HG03442 (cell line): ENCODE results near the gene POU3F3.

ENCODE experiments used
- ATAC-seq: cut with Tn5 transposase; IDR thresholded peaks from one replicate; pipeline ENCODE4 v1.9.1; 2021; ENCODE audit warnings: mild to moderate bottlenecking, moderate library complexity; ENCODE audit not compliant: unreplicated experiment

Gene POU3F3

DNA sequence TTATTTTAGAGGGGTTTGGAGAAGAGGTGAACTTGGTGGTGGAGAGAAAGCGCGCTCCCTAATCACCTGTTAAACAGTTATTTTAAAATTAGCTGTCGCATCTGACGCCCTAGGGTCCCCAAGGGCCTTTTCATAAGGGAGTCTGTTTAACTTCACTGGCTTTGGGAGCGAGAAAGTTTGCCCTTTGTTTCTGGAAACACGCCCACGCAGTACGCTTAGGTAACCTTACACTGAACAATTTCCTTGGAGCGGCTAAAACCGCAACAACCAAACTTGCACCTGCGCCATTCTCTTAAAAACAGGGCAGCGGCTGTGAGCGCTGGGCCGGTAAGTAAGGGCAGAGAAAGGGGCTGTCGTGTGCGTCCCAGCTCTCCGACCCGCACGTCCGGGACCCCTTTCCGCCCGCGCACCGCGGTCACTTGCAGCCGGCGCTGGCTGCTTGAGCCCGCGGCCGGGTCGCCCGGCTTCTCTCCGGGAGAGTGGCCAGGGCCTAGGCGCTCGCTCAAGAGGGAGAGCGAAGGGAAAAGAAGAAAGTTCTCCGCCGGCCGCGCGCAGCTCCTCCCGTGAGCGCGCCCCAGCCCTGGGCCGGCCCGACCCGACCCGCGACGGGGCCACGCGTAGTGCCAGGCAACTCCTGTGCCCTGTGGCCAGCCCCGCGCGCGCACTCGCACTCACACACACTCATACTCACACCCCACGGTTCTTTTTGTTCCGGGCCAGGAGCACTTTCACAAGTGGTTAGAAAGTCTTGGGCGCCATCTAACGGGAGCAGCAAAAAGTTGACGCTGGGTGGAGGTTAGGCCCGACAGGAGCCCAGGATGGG is 19.2 kb downstream of the POU3F3 start:
- ATAC-seq, result peak; percentile 88

GRCh38 chr2:104873689-104874054 is 19.8 kb downstream of the POU3F3 start:
- ATAC-seq, result no peak

GRCh38 chr2:104874230-104874629 is 20.3 kb downstream of the POU3F3 start:
- no peak for ATAC-seq

DNA sequence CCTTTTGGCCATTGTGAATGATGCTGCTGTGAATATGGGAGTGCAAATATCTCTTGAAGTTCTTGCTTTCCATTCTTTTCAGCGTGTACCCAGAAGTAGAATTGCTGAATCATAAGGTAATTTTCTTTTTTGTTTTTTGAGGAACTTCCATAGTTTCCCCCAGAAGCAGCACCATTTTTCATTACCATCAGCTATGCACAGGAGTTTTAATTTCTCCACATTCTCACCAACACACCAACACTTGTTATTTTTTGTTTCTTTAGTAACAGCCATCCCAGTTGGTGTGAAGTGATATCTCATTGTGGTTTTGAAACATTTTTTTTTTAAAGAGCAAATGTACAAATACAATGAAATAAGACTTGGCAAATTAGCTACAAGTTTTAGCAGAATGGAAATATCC is 21.3 kb downstream of the POU3F3 start:
- no peak for ATAC-seq

DNA sequence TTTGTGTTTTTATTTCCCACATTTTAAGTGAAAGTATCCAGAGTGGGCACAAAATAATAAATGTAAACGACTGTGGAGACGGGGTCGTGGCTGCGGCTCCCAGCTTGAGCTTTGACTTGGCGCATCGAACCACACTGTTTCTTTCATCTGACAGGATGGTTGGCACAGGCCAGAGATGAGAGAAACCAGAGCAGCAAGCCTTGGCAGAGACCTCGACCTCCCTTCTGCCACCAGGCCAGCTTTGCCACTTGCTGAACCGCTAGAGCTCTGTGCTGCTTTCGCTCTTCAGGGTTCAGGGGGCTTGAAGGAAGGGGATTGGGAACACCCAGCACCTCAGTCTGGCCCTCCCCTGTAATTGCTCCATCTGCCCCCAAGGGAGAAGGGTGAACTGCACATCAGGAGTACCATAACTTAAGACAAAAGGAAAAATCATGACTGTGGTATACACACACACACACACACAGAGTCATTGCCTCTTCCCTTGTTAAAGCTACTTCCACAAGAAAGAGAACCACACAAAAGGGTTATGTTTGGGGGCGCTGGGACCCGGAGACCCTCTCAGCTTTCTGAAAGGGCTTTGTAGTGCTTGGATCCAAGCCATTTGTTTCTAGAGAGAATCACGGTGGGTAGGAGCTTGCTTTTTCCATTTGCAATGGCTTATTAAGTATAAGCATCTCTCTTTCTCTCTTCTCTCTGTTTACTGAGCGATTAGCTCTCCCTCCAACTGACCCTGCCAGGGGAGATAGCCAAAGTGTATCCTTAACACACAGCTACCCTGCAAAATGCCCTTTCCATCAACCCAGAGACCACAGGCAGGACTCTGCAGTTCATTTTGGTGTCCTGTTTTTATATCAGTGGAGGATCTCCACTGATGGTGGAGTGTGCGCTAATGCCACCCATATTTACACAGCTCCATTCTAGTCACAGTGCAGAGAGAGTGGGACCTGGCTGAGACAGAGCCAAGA is 23.0 kb downstream of the POU3F3 start:
- no peak for ATAC-seq

- no peak for ATAC-seq
Observed at GRCh38 chr2:104878863-104879512, 25.1 kb downstream of the POU3F3 start.

DNA sequence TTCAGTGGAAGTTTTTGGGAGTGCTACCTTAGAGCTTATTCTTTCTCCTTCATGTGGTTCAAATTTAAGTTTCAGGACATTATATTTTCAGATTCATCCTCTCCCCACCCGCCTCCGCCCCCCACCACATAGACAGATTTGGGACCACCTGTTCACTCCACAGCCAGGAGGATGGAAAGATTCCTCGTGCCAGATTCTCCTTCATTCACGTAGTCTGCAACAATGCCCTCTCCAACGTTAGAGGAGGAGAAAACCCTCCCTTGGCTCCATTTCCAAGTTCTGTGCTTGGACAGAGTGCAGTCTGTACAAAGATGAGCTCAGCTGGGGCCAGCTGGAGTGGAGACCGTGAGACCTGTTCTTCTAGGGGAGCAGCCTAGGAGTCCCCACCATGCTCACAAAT is 26.2 kb downstream of the POU3F3 start:
- no peak for ATAC-seq

DNA sequence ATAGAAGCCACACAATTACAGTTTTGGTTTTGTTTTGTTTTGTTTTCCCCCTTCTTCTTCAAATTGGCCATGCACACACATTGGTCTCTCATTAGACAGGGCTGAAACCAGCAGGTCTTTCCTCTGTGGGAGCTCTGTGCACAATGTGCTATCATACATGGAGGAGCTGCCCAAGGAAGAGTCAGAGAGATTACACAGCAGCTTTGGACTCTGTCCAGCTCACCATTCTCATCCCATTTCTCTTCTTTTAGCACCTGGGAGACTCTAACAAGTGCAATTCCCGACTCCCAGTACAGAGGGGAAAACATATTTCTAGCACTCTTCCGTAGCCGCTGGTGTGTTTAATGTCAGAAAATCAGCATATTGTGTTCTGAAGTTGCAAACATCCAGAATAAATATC is 29.4 kb downstream of the POU3F3 start:
- ATAC-seq, result no peak

DNA sequence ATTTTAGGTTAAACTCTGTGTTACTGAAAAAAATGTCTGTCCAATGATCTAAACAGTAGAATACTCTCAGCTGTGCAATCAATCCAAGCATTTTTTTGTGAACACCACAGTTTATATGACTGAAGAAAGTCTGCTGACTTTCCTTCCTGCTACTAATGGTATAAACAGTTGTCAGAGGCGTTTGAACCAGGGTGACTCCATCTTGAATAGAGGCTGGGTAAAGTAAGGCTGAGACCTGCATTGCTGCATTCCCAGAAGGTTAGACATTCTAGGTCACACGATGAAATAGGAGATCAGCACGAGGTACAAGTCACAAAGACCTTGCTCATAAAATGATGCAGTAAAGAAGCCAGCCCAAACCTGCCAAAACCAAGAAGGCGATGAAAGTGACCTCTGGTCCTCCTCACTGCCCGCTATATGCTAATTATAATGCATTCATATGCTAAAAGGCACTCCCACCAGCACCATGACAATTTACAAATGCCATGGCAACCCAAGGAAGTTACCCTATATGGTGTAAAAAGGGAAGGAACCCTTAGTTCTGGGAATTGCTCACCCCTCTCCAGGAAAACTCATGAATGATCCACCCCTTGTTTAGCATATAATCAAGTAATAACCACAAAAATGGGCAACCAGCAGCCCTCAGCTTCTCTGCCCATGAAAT is 31.3 kb downstream of the POU3F3 start:
- no peak for ATAC-seq

- no peak for ATAC-seq
Observed at GRCh38 chr2:104887676-104888075, 33.8 kb downstream of the POU3F3 start.

DNA sequence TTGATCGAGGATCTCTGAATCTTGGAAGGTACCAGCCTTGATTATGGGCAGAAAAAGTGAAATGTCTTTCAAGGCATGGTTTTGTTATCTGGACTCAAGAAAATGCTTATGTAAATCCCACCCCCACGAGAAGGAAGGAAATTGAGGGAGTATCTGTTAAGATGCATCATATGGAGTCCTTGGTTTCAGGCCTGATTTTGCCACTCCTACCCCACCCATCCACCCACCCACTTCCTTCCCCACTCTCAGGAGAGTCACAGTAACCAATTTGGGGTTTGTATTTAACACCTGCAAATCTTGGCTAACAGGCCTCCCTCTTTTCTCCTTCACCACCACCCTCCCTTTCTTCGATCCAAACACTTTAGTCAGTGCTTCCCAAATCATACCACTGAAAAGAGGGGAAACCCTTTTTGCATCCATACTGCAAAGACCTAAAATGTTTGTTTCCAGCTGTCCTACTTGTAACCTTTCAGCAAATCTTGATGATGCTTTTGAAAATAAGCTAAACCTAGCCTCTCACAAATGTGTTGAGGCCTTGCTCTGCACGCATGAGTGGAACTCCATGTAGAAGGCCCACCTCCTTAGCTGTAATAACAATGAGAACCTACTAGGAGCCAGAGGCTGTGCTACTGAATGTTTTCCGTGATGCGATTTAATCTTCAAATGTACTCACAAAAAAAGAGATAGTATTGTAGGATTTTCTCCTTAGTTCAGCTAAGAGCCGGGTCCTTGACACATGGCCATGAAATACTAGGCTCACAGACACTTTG is 34.8 kb downstream of the POU3F3 start:
- no peak for ATAC-seq

DNA sequence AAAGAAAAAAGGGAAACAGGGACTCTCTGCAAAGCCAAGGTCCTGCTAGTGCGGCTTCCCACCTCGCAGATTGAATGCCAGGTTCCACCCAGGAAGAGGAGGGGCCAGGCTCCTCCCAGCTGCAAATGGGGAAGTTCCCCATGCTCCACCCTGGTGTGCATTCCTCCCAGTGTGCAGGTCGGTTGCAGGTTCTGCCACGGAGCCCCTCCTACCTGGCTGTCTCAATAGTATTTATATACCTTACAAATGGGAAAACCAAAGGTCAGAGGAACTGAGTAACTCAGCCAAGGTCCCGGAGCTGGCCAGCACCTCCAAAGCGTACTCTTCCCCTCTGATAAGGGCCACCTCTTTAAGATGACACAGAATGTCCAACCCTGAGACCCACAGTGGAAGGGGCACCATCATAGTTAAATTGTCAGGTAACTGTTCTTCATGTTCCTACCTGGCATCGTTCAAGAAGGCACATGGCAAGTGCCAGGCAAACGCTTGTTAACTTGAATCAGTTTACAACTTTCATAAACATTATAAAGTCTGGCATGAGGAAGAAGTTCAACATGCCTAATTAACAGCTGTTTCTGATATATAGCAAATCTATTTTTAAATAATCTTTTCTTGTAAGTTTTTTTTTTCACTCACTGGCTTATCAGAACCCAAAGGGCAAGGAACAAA is 35.5 kb downstream of the POU3F3 start:
- peak; percentile 50 for ATAC-seq

DNA sequence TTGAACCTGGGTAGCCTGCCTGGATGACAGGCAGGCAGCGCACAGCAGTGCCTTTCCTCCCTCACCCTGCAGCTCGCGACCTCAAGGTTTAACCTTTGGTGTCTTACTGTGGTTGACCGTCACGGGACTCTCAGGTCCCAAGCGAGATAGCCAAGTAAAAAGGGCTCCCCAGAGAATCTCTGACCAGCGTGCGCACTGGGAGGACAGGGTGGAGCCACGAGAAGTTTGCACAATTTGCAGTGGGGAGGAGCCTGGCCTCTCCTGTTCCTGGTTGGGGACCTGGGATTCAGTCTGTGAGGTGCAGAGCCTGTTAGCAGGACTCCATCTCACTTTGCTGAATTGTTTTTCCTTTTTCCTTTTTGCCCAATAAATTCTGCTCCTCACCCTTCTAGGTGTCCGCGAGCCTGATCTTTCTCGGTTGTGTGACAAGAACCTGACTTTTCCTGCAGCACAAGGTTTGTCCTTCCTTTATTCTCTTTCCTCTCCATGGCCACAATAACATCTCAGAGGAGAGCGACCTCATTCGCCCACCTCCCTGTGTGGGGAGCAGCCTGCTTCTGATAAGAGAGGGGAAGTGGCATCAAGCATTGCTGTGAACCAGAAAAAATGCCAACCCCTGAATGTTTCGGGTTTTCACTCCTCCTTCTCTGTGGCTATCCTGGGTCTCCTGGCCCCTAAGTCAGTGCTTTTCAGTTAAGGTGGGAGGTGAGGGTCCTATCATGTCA is 36.2 kb downstream of the POU3F3 start:
- ATAC-seq, result no peak

DNA sequence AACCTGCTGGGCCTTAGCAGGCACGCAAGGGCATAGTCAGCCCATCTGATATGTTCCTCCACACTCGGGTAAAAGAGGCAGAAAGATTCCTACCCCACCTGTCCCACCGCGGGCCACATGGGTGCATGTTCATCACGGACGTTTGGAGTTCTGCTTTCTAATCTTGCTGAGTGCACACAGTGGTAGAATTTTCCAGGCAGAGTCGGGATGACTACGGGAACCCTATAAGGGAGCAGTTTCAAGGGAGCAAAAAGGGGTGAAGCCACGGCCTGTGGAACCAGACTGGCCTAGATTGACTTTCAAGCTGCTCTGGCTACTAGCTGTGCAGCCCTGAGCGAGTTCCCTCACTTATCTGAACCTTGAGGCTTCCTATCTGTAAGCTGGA is 36.8 kb downstream of the POU3F3 start:
- ATAC-seq, result no peak

- no peak for ATAC-seq
Observed at GRCh38 chr2:104891145-104891544, 37.2 kb downstream of the POU3F3 start.

DNA sequence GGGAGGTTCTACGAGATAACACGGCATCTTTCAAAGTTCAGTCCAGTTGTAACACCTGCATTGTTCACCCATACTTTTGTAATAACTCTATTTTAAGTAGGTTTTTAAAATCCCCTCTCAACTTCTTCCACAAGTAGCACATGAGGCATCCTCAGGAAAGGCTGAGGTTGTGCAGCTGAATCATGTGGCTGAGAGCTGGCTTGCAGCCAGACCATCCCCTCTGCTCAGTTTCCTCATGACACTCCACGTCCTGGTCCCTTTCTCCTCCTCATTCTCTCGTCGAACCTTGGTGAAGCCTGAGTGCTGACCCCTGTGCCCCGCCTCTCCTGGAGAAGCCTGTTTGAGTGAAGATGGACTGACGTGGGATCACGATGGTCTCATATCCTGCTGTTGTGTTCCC is 42.5 kb downstream of the POU3F3 start:
- no peak for ATAC-seq

DNA sequence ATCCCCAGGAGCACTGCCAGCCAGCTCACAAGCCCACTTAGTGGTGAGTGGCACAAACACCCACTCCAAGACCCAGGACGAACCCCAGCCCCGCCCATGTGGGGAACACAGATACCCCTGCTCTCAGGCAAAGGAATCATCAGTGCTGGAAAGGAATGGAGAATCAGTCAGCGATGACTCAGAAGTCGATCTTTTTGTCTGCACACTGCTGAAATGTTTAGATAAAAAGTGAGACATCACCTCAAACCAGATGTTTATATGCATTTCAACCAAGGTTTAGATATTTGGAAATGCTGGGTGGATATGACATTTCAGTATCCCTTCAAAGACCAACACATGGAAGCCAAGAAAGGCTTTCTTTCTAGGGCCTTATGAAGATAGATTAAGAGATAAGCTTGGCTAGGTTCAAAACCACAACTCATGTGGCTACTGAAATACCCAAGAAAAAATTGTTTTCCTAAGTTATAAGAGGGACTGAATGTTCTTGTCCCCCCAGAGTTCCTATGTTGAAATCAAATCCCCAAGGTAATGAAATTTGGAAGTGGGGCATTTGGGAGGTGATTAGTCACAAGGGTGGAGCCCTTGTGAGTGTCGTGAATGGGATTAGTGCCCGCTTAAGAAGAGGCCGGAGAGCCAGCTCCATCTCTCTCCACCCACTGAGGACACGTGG is 43.7 kb downstream of the POU3F3 start:
- ATAC-seq, result no peak

DNA sequence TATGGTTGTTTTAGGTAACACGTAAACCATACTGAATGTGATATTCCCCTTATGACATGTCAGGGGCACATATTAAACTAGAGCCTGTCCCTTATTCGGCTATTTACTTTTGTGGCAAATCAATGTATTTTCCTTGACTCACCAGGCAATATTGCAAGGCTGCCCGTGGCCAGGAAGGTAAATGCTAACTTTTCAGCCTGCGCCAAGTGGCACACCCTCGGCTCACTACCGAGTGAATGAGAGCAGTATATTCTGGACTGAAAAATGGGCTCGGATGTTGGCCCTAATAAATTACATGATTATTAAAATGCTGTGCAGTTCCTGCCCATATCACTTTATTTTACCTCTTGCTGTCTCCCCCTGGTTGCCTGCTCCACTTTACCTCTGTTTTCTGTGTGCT is 46.7 kb downstream of the POU3F3 start:
- no peak for ATAC-seq
